Kidney glomerular epithelial cell (primary cell): ENCODE data around the gene RAD51B.

ENCODE experiments used
- DNase-seq: peaks from one replicate; lab custom pipeline; 2025; lab: John Stamatoyannopoulos, UW

The RAD51B gene

GRCh38 chr14:68440820-68441219, 621.2 kb downstream of the RAD51B start:
- DNase-seq, result no peak

GRCh38 chr14:68441542-68441941, 622.0 kb downstream of the RAD51B start:
- DNase-seq, result no peak

- no peak for DNase-seq
Observed at GRCh38 chr14:68442828-68443629, 623.5 kb downstream of the RAD51B start.

GRCh38 chr14:68444449-68445168, 625.0 kb downstream of the RAD51B start:
- no peak for DNase-seq

- no peak for DNase-seq
Observed at GRCh38 chr14:68446243-68447040, 626.9 kb downstream of the RAD51B start.

GRCh38 chr14:68447581-68448251, 628.1 kb downstream of the RAD51B start:
- DNase-seq, result no peak

GRCh38 chr14:68448252-68448902, 628.8 kb downstream of the RAD51B start:
- no peak for DNase-seq

GRCh38 chr14:68449561-68450181, 630.1 kb downstream of the RAD51B start:
- DNase-seq, result no peak

- DNase-seq, result no peak
Observed at GRCh38 chr14:68450391-68451120, 631.0 kb downstream of the RAD51B start.

- no peak for DNase-seq
Observed at GRCh38 chr14:68451696-68452373, 632.3 kb downstream of the RAD51B start.

- no peak for DNase-seq
Observed at GRCh38 chr14:68458253-68458652, 638.7 kb downstream of the RAD51B start.

GRCh38 chr14:68458840-68459469, 639.4 kb downstream of the RAD51B start:
- peak; percentile 93 for DNase-seq

GRCh38 chr14:68459480-68460136, 640.0 kb downstream of the RAD51B start:
- DNase-seq, result no peak

- no peak for DNase-seq
Observed at GRCh38 chr14:68460541-68460940, 641.0 kb downstream of the RAD51B start.

GRCh38 chr14:68461086-68461485, 641.5 kb downstream of the RAD51B start:
- no peak for DNase-seq

- DNase-seq, result no peak
Observed at GRCh38 chr14:68462683-68463082, 643.1 kb downstream of the RAD51B start.

- DNase-seq, result no peak
Observed at GRCh38 chr14:68463299-68463698, 643.7 kb downstream of the RAD51B start.

GRCh38 chr14:68463705-68464374, 644.3 kb downstream of the RAD51B start:
- no peak for DNase-seq
